GM19351 (cell line): Measurements from ENCODE around the gene SAT2.
"Not testable (repeated sequence)": the region's sequence is repeated elsewhere in the genome, so short reads cannot be mapped to it uniquely, and the experiment has no call there.

Experiments used
- ATAC-seq: cut with Tn5 transposase; IDR thresholded peaks from one replicate; pipeline ENCODE4 v1.9.1; 2021; ENCODE audit warnings: mild to moderate bottlenecking, moderate library complexity; ENCODE audit not compliant: unreplicated experiment

The SAT2 gene

GRCh38 chr17:7634384-7634783, 6.8 kb upstream of the SAT2 start:
- no peak for ATAC-seq

- no peak for ATAC-seq
These were observed 5.5 kb upstream of the SAT2 start for GRCh38 chr17:7633093-7633492.

- ATAC-seq: no peak
These were observed 4.9 kb upstream of the SAT2 start for GRCh38 chr17:7632492-7632894.

- ATAC-seq: no peak
These were observed 4.1 kb upstream of the SAT2 start for GRCh38 chr17:7631398-7632380.

- no peak for ATAC-seq
These were observed 2.4 kb upstream of the SAT2 start, which contains the start of gene SHBG for GRCh38 chr17:7629939-7630571. Gene SHBG, plus strand, starts transcription at chr17:7630135. Its CDS starts 38 bp downstream, at chr17:7630173.

- no peak for ATAC-seq
These were observed 718 bp downstream of the SAT2 start for GRCh38 chr17:7626956-7627249.

GRCh38 chr17:7626307-7626706, 1.3 kb downstream of the SAT2 start:
- no peak for ATAC-seq

DNA sequence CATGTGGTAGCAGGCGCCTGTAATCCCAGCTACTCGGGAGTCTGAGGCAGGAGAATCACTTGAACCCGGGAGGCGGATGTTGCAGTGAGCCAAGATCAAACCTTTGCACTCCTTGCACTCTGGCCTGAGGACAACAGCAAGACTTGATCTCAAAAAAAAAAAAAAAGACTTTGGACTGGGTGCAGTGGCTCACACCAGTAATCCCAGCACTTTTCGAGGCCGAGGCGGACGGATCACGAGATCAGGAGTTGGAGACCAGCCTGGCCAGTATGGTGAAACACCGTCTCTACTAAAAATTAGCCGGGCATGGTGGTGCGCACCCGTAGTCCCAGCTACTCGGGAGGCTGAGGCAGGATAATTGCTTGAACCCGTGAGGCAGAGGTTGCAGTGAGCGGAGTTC, 1.9 kb downstream of the SAT2 start:
- ATAC-seq: not testable (repeated sequence)

- ATAC-seq: no peak
These were observed 4.0 kb downstream of the SAT2 start for GRCh38 chr17:7623661-7624060.

GRCh38 chr17:7620835-7621234, 6.8 kb downstream of the SAT2 start:
- ATAC-seq: no peak

GRCh38 chr17:7618608-7619007, 9.0 kb downstream of the SAT2 start:
- ATAC-seq: no peak

- no peak for ATAC-seq
These were observed 12.3 kb downstream of the SAT2 start for GRCh38 chr17:7615265-7615747.

DNA sequence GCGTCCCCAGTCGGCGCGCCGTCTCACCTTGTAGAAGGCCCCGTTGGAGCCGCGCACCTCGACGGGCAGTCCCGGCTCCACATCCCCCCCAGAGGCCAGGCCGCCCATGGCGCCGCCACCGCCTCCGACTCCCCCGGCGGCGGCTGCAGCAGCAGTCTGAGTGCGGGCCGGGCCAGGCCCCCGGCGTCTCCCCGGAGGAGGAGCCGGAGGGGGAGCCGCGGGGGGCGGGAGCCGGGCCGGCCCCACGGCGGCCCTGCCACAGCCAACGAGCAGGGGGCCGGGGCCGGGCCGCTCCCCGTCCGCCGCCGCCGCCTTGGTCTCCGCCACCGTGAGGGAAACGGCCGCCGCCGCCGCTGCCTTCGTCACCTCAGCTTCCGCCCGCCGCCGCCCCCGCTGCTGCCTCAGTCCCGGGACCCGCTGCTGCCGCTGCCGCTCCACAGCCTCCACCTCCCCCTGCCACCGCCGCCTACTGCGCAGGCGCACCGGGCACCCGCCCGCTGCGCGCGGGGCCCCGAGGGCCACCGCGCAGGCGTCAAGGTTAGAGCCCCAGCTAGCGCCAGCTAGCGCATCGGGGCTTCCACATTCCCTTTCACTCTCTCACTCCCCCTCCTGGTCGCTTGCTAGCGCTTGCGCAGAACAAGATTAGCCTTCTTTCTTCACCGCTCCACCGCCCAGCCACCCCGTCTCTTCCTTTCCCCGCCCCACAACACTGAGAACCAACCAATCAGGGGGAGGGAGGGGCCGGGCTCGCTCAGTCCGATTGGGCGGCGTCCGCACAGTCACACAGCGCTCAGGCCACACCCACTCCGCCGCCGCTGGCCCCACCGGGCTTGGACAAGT, 13.0 kb downstream of the SAT2 start, which contains the start of gene FXR2:
TSS of gene FXR2 (minus strand) at position 473 of the 840 bp plus-strand sequence. CDS start at position 108, 365 bp downstream.
- ATAC-seq: peak; percentile 84

- no peak for ATAC-seq
These were observed 13.7 kb downstream of the SAT2 start for GRCh38 chr17:7613769-7614424.

DNA sequence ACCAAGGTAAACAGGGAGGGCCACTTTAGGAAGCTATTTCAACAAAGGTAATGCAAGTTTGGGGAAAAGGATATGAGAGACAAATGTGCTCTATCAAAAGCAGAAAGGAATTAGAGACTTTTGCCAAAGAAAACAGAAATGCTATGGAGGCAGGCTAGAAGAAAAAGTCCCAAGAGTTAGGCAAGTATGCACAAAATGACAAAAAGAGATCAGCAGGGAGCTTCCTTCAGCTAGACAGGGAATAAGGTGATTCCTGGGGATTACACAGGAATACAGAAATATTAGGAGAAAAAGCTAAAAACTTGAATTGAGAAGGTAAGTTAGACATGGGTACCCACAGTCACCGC, 15.4 kb downstream of the SAT2 start:
- no peak for ATAC-seq

- ATAC-seq: no peak
These were observed 15.9 kb downstream of the SAT2 start for GRCh38 chr17:7611635-7612293.

DNA sequence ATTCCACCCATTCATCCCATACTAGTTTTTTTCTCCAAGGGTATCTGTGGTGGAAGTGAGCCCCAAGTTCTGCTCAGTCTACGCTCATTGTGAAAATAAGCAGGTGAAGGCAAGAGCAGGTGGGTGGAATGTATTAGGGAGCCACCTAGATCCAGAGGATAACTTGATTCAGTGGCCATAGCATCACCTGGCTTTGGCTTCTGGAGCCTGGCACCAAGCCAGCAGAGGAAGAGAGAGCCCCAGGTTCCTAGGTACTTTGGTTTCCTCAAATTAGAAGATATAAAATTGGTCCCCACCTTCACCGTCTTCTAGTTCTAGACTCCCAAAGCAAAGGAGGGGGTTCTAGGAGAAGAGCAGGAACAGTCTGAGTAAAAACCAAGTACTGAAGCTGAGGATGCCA, 17.0 kb downstream of the SAT2 start:
- ATAC-seq: no peak

GRCh38 chr17:7606280-7606679, 21.3 kb downstream of the SAT2 start:
- no peak for ATAC-seq

DNA sequence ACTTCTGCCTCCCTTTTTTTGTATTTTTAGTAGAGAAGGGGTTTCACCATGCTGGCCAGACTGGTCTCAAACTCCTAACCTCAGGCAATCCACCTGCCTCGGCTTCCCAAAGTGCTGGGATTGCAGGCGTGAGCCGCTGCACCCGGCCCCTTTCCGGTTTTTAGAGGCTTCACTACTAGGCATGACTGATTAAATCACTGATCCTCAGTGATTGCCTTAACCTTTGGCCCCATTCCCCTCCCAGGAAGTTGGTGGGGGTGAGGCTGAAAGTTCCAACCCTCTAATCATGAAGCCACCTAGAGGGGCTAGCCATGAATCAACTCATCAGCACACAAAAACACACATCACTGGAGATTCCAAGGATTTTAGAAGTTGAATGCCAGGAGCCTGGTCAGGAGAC, 30.1 kb downstream of the SAT2 start:
- ATAC-seq: not testable (repeated sequence)

- no peak for ATAC-seq
These were observed 34.3 kb downstream of the SAT2 start for GRCh38 chr17:7593296-7593695.
